Body of pancreas (tissue), 4 donors: ENCODE measurements around the gene PCDHA10. TPM values are rescaled to one million over a fixed set of nuclear protein-coding genes. Genes with fewer than 3 reads are reported as not detected.

Experiments
- ATAC-seq: fragments of 150-250 bp; one replicate; pipeline ENCODE4 v1.9.1; 2016
- DNase-seq, 4 donors: peaks; one replicate each; pipeline ENCODE4 v3.0.0-alpha.2; 2019
- H3K27ac ChIP-seq, 4 donors: fragments of 200-600 bp; sonication (generic); 1 replicate in 3 of 4; 2 replicates in 1 of 4; pipeline versions ENCODE4 v1.5.1 to v1.6.1; 2016 to 2019; ENCODE audit warnings: mild to moderate bottlenecking in 1 of 4, mixed read lengths in 1 of 4, moderate library complexity in 1 of 4
- H3K27me3 ChIP-seq, 2 donors: fragments of 200-600 bp; sonication (generic); one replicate each; pipeline ENCODE4 v1.6.0; 2016; ENCODE audit warnings: mild to moderate bottlenecking in 1 of 2
- H3K36me3 ChIP-seq, 2 donors: fragments of 200-600 bp; sonication (generic); replicated peaks in 1 of 2; 2 replicates each; pipeline ENCODE4 v1.5.1; 2016; ENCODE audit warnings: low read depth in 2 of 2; ENCODE audit not compliant: insufficient read depth in 1 of 2
- H3K4me1 ChIP-seq: fragments of 200-600 bp; sonication (generic); one replicate; pipeline ENCODE4 v1.6.0; 2016
- H3K4me3 ChIP-seq, 2 donors: fragments of 200-600 bp; sonication (generic); 1 replicate in 1 of 2; 2 replicates in 1 of 2; pipeline ENCODE4 v1.5.1; 2016 to 2019
- H3K9me3 ChIP-seq, 3 donors: fragments of 200-600 bp; sonication (generic); 1 replicate in 2 of 3; 2 replicates in 1 of 3; pipeline ENCODE4 v1.5.1; 2016
- CTCF ChIP-seq, 7 experiments: fragments of 450-650 bp in 4 of 7; fragments of 200-600 bp in 3 of 7; sonication (generic) in 3 of 7; IDR thresholded peaks; one replicate each; pipeline ENCODE4 v1.5.1; 2016 to 2019; ENCODE audit warnings: antibody characterized with exemption in 7 of 7
- POLR2A ChIP-seq, 3 donors: fragments of 450-650 bp; IDR thresholded peaks; one replicate each; pipeline ENCODE4 v1.6.1; 2016; ENCODE audit warnings: antibody characterized with exemption in 3 of 3, mild to moderate bottlenecking in 2 of 3
- WGBS, 2 donors: methylation state at CpG; one replicate each; pipeline ENCODE4 v1.1.5; 2017; 5-methylcytosine and 5-hydroxymethylcytosine counted together
- intact Hi-C: fragments of 100-400 bp; cut with DNase I; formaldehyde crosslinking; loops from one replicate; pipeline ENCODE4 v1.15.1; 2023
- total RNA-seq, 2 donors: library from RNA; depleted of rRNA; stranded (reverse); fragments of >200 nt; gene quantifications; one replicate each; pipeline ENCODE4 v1.1.0, GENCODE V29; 2016

PCDHA10 gene
- total RNA-seq, 2 donors from 2014 or later: 3.1 to 6.6 TPM

GRCh38 chr5:140877262-140877581 is 21.5 kb downstream of the PCDHA10 start:
- Histone ChIP-seq H3K4me1 (no peaks in the 10 kb centered on the region), H3K27ac (no peak overlapping the region), H3K36me3 (no peaks in the 10 kb centered on the region), H3K27me3 (no peaks in the 10 kb centered on the region), H3K4me3 (no peak overlapping the region), H3K9me3 (peaks cover 0 to 30% (median 2%) of the 10 kb centered on the region in 3 donors)
- TF ChIP-seq POLR2A (IDR thresholded peaks at IDR 0.05) (no peak), CTCF (IDR thresholded peaks at IDR 0.05) (no peak)
- intact Hi-C loops: no loop called here
- DNase-seq (no peak), ATAC-seq (no peak)
- 40% methylated on average over 37 of the region's 37 CpGs; no CpG with 5 or more reads in 1 of the 2 donors for WGBS, 2 donors

GRCh38 chr5:140881889-140882590 is 26.3 kb downstream of the PCDHA10 start, which contains the start of gene PCDHA13:
PCDHA13 (plus strand) TSS chr5:140882124; CDS start chr5:140882269, 145 bp downstream.
- Histone ChIP-seq H3K36me3 (no peaks in the 10 kb centered on the region), H3K4me1 (no peaks in the 10 kb centered on the region), H3K27ac (peak within 1 kb of the TSS in 1 of 4 donors; percentile 10), H3K4me3 (no peak within 1 kb of the TSS), H3K9me3 (peaks cover 0 to 30% (median 2%) of the 10 kb centered on the region in 3 donors), H3K27me3 (no peaks in the 10 kb centered on the region)
- WGBS, 2 donors: 11 to 23% methylated on average over 12 to 31 of the region's 35 CpGs
- ATAC-seq (no peak), DNase-seq (peak in 3 of 4 donors; percentile 18 to 45 (median 25))
- intact Hi-C loops: no loop called here
- TF ChIP-seq CTCF (IDR thresholded peaks at IDR 0.05) (peak in 4 of 7 experiments; percentile 20 to 41 (median 35)), POLR2A (IDR thresholded peaks at IDR 0.05) (no peak)

- TF ChIP-seq CTCF (IDR thresholded peaks at IDR 0.05) (peak in 1 of 7 experiments; percentile 3), POLR2A (IDR thresholded peaks at IDR 0.05) (no peak)
- WGBS, 2 donors: 14 to 34% methylated on average over 12 of the region's 12 CpGs
- no peaks in the 10 kb centered on the region for H3K36me3 ChIP-seq
- no peak overlapping the region for H3K4me3 ChIP-seq
- ATAC-seq: no peak
- intact Hi-C loops: no loop called here
- DNase-seq: peak in 2 of 4 donors; percentile 12 to 16
- no peaks in the 10 kb centered on the region for H3K27me3 ChIP-seq
- peaks cover 0 to 25% (median 0%) of the 10 kb centered on the region in 3 donors for H3K9me3 ChIP-seq
- no peaks in the 10 kb centered on the region for H3K4me1 ChIP-seq
- H3K27ac ChIP-seq: no peak overlapping the region
These were observed 26.8 kb downstream of the PCDHA10 start for GRCh38 chr5:140882591-140882899.

- H3K4me3 ChIP-seq: no peak overlapping the region
- no peaks in the 10 kb centered on the region for H3K4me1 ChIP-seq
- intact Hi-C loops: no loop called here
- no peaks in the 10 kb centered on the region for H3K36me3 ChIP-seq
- 32 to 42% methylated on average over 31 to 41 of the region's 41 CpGs for WGBS, 2 donors
- DNase-seq: no peak
- TF ChIP-seq CTCF (IDR thresholded peaks at IDR 0.05) (no peak), POLR2A (IDR thresholded peaks at IDR 0.05) (no peak)
- no peaks in the 10 kb centered on the region for H3K27me3 ChIP-seq
- ATAC-seq: no peak
- H3K27ac ChIP-seq: no peak overlapping the region
- H3K9me3 ChIP-seq: peaks cover 0 to 25% (median 0%) of the 10 kb centered on the region in 3 donors
These were observed 27.7 kb downstream of the PCDHA10 start for GRCh38 chr5:140883373-140883772.
